ENCODE results near the gene P2RX7.

Gene P2RX7

DNA sequence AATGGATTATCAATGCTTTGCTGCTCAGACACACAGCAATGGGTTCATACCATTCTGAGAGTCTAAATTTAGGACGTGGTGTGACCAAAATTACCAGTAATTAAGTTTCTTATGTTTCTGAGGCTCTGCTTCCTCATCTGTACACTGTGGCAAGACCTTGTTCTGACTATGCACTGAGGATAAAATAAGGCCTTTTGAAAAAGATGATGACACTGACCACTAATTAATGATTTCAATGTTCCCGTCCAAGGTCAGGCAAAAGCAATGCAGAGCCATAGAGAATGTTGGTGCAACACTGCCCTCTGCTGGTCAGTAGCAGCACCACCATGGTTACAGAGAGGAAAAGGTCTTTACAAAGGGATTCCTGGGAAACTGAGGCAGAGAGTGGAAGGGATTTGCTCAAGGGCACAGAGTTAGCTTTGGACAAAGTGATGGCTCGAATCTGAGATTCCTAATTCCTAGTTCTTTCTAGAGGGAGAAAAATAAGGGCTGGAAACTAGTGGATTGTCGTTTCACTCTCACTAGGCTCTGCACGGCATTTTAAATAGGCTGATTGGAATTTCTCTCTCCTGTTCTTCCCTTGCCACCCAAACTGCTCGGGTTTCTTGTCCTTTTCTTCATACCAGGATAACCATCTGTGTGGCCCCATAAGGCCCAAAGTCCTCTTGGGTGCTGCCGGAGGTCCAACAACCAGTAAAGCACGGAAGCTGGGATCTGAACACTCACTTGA is 22.3 kb upstream of the P2RX7 start:
- peak; percentile 65 for DNase-seq (ENCODE audit: low read depth, low spot score)

DNA sequence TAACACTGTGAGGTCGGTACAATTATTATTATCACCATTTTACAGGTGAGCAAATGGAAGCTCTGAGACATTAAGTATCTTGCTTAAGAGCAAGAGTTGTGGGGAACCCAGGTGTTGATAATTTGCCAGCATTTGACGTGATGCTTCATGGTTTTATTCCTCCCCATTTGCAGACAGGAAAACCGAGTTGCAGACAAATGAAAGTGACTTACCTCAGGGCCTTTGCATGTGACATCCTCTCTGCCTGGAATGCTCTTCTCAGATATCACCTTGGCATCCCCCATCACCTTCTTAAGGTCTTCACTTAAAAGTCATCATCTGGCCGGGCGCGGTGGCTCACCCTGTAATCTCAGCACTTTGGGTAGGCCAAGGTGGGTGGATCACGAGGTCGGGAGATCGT is 21.0 kb upstream of the P2RX7 start:
- no peak for DNase-seq (ENCODE audit: low read depth, low spot score)

- DNase-seq (ENCODE audit: low read depth, low spot score): no peak
These were observed 20.2 kb upstream of the P2RX7 start for GRCh38 chr12:121112496-121112895.

- DNase-seq (ENCODE audit: low read depth, low spot score): no peak
These were observed 19.6 kb upstream of the P2RX7 start for GRCh38 chr12:121113057-121113456.

DNA sequence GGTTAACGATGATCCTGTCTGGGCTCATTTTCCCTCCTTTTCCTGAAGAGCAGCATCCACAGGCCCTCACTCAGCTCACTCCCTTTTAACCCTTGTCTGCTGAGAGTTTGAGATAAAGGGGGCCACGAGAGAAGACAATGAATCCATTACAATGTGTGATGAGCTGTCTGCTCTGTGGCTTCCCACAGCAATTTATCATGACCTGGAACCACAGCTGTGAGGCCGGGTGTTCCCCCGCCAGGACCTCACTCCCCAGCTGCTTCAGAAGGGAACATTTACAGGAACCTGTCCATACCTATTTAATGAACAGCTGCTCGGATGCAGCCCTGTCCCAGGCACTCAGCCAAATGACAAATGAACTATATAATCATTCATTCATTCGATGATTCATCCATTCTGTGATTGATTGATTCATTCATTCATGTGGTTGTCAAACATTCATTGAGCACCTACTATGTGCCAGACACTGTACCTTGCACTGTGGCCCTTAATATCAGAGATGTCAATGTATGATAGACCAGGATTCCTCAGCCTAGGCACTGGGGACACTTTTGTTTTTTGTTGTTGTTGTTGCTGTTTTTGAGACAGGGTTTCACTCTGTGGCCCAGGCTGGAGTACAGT is 18.5 kb upstream of the P2RX7 start:
- DNase-seq (ENCODE audit: low read depth, low spot score): no peak

DNA sequence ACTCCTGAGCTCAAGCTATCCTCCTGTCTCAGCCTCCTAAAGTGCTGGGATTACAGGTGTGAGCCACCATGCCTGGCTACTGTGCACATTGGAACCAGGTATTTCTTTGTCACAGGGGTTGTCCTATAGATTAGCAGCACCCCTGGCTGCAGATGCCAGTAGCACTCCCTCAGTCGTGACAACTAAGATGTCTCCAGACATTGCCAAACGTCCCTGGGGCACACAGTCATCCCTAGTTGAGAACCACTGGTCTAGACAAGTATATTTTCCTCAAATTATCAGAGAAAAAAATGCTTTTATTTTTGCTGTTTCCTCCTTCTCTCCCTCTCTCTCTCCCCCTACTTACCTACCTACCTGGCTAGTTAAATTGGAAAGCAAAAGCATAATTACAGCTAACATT is 17.9 kb upstream of the P2RX7 start:
- DNase-seq (ENCODE audit: low read depth, low spot score): no peak

DNA sequence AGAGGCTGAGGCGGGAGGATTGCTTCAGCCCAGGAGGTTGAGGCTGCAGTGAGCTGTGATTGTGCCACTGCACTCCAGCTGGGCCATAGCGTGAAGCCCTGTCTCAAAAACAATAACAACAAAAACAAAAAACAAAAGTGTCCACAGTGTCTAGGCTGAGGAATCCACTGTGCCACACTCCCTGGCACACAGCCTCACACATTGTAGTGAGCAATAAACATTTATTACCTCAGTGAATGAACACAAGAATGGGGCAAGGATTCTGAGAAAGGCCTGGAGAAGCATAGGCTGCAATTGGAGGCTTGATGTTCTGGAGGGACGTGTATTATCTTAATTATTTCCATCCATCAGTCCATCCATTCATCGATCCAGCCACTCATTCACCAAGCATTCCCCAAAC is 17.1 kb upstream of the P2RX7 start:
- DNase-seq (ENCODE audit: low read depth, low spot score): no peak

- DNase-seq (ENCODE audit: low read depth, low spot score): no peak
These were observed 16.1 kb upstream of the P2RX7 start for GRCh38 chr12:121116318-121117225.

DNA sequence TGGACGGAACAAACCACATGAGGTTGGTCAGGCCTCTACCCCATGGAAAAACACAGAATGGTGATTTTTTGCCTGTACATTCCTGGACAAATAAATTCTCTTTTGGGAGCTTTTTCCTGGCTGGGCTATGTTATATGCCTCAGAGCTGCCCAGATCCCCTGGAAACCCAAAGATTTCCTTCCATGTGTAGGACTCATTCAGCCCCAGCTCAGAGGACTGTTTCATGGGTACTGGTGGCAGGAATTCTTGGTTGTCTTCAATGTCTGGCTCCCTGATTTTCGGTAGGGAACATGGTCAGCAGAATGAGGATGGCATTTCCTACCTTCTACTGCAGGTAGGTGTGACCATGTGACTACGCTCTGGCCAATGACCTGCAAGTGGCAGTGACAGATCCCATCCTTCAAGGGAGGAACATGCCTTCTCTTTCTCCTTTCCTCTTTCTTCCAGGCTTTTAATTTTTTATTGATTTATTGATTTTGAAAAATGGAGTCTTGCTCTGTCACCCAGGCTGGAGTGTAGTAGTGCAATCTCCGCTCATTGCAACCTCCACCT is 15.4 kb upstream of the P2RX7 start:
- DNase-seq (ENCODE audit: low read depth, low spot score): no peak

- DNase-seq (ENCODE audit: low read depth, low spot score): no peak
These were observed 12.4 kb upstream of the P2RX7 start for GRCh38 chr12:121120323-121120722.

DNA sequence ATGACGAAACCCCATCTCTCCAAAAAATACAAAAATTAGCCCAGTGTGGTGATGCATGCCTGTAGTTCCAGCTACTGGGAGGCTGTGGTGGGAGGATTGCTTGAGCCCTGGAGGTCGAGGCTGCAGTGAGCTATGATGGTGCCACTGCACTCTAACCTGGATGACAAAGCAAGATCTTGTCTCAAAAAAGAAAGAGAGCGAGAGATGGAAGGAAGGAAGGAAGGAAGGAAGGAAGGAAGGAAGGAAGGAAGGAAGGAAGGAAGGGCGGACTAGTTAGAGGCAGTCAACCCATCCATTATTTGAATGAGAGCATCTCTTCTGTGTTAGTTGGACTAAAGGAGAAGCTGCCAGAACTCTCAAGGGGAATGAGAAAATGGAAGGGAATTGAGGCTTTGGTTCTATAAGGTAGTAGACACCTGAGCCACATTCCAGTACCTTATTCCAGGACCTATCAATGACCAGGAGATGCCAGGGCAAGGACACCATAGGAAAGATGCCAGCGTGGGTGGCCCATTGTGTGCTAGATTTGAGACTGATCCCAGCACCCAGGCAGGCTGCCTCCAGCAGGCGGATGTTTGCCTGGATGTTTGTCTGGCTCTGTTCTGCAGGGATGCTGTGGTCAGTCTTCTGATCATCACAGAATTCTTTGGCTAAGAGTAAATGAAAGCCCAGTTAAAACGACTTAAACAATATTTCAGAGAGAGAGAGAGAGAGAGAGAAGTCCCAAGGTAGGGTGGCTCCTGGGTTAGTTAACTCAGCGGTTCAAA is 11.5 kb upstream of the P2RX7 start:
- DNase-seq (ENCODE audit: low read depth, low spot score): no peak

GRCh38 chr12:121121805-121122204 is 10.9 kb upstream of the P2RX7 start:
- no peak for DNase-seq (ENCODE audit: low read depth, low spot score)

DNA sequence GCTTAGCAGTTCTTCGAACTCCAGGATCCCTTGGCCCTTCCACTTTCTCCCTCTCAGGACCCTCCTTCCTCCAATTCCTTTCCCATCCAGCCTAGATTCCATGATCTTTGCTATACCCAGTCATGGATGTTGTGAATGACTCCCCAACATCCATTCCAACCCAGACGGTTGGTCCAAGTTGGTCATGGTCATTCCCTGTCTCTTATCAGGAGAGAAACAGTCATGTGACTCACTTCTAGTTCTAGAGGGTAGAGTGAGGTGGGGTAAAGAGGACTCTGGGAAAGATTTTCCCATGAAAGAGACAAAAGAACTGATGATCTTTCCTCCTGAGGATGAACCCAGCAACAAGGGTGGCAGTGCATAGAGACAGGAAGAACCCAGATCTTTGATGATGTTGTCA is 9.2 kb upstream of the P2RX7 start:
- no peak for DNase-seq (ENCODE audit: low read depth, low spot score)

DNA sequence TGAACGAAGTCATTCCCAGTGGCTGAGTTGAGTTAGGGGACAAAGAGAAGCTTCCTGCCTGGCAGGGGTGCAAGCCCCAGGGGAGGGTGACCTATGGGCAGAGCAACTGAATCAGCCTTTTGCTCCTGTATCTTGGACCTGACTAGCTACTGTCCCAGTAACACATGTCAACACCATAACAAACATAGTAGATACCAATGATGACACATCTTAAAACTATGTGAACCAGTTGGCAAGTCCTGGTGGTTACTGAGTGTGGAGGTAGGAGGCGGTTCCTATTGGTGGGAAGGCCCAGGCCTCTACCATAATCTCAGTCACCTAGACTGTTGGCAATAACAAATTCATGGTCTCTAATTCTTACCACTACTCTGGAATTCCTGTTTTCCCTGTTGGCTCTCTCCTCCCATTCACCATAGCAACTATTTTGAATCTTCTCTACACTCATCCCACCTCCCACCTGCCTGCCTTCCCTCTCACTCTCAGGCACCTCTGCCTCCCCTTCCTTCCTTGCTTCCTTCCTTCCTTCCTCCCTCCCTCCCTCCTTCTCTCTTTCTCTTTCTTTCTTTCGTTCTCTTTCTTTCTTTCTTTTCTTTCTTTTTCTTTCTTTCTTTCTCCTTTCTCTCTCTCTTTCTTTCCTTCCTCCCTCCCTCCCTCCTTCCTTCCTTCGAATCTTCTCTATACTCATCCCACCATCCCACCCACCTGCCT is 8.1 kb upstream of the P2RX7 start:
- DNase-seq (ENCODE audit: low read depth, low spot score): peak; percentile 38

GRCh38 chr12:121127501-121127900 is 5.2 kb upstream of the P2RX7 start:
- DNase-seq (ENCODE audit: low read depth, low spot score): no peak

- DNase-seq (ENCODE audit: low read depth, low spot score): peak; percentile 22
These were observed 3.5 kb upstream of the P2RX7 start for GRCh38 chr12:121128908-121129810.

GRCh38 chr12:121129811-121130147 is 2.9 kb upstream of the P2RX7 start:
- no peak for DNase-seq (ENCODE audit: low read depth, low spot score)

- DNase-seq (ENCODE audit: low read depth, low spot score): no peak
These were observed 1.8 kb upstream of the P2RX7 start for GRCh38 chr12:121130866-121131373.

DNA sequence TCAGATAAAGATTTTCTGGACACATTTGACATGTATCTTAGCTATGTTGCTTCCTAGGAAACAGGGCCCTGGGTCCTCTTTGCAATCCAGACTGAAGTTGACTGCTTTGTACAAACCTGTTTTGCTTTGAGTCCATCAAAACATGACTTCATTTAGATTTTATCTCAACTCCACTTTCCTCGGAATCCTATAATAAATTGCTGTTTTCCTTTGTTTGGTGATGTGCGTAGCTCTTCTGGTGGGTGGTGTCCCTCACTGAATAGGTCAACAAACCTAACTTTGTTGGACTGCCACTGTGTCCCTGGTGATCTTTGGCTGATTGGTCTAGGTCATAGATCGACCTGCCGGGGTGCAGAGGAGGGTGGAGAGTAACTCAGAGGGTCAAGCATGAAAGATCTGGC is 735 bp upstream of the P2RX7 start:
- DNase-seq (ENCODE audit: low read depth, low spot score): no peak

DNA sequence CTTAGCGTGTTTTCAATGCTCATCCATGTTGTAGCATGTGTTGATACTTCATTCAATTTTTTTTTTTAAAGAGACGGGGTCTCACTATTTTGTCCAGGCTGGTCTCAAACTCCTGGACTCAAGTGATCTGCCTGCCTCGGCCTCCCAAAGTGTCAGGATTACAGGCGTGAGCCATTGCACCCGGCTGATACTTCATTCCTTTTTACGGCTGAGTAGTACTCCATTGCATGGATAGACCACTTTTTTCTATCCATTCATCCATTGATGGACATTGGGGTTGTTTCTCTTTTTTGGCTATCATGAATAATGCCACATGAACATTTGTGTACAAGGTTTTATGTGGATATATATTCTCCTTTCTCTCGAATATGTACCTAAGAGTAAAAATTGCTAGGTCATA is 1.2 kb downstream of the P2RX7 start:
- DNase-seq (ENCODE audit: low read depth, low spot score): no peak
